ENCODE results near the gene ZMYND12.

The ZMYND12 gene

GRCh38 chr1:42385283-42385682 is 70.5 kb downstream of the ZMYND12 start:
- DNase-seq: no peak

GRCh38 chr1:42381280-42381673 is 74.5 kb downstream of the ZMYND12 start:
- no peak for DNase-seq

- DNase-seq: peak; percentile 39
These were observed 75.1 kb downstream of the ZMYND12 start, which contains the start of gene RIMKLA for GRCh38 chr1:42380586-42381279. RIMKLA (plus strand) TSS chr1:42380792; CDS start chr1:42380935, 143 bp downstream.
